Middle frontal gyrus (tissue), 1 donor: ENCODE data around the gene VMO1.
"Not testable (repeated sequence)": the region's sequence is repeated elsewhere in the genome, so short reads cannot be mapped to it uniquely, and the experiment has no call there.

Experiments
- DNase-seq: peaks from one replicate; pipeline ENCODE4 v3.0.0-alpha.2; 2015; ENCODE audit warnings: low spot score; ENCODE audit errors: extremely low spot score

Gene VMO1, protein sequence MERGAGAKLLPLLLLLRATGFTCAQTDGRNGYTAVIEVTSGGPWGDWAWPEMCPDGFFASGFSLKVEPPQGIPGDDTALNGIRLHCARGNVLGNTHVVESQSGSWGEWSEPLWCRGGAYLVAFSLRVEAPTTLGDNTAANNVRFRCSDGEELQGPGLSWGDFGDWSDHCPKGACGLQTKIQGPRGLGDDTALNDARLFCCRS

DNA sequence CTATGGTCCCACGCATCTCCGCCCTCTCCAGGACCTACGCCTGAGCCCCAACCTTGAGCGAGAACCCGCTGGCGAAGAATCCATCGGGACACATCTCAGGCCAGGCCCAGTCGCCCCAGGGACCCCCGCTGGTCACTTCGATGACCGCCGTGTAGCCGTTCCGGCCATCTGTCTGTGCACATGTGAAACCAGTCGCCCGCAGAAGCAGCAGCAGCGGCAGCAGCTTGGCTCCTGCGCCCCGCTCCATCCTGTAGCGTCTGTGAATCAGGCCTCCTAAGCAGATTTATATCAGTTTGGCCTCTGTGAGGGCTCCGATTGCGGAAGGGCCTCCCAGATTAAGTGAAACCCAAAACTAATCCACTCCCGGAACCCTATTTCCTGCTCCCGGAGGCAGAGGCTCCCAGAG is at the start of gene VMO1:
TSS of gene VMO1 (minus strand) at position 259 of the 406 bp plus-strand sequence. CDS start at position 247, 12 bp downstream.
- DNase-seq = no peak

DNA sequence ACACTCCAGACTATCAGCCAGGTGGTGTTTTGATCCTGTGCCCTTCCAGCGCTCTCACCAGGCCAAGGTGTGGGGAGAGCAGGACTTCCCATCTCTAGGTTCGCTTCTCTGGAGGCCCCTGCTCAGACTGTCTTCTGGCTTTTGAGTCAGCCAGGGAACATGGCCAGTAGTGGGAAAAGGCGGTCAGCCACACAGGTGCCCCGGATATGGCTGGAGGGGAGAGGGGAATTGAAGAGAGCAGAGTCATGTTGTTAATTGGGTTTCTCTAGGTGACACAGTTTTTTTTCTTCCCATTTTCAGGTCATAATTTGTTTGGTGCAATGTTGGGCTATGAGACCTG is 48.5 kb upstream of the VMO1 start:
- no peak for DNase-seq

DNA sequence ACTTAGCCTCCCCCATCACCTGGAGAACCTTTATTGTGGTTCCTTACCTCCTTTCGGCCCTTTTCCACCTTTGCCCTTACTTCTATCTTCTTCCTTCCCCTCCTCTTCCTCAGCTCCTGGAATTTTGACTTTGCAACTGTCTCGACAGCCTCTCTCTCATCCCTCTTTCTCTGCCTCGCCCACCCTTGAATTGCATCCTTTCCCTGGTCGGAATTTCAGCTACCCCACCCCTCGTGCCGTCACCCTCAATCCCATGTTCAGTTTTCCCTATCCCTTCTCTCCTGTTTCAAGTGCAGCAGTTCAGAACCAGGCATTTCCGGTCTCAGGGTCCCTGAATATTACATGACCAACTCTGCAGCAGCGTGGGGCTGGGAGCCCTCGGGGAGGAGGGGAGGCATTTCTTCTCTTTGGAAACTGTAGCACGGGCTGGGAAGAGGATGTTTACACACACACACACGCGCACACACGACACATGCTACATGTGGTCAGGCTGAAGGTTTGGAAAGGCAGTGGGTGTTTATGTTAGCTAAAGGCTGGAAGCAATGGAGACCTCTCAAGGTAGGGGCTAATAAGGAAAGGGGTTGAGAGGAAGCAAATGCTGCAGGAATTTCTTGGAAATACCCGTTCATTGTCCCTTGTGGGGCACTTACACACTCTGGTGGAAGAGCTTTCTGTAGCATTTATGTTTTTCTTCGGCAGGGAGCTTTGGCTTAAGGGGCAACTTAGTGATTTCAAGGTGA is 47.9 kb upstream of the VMO1 start:
- DNase-seq = no peak

DNA sequence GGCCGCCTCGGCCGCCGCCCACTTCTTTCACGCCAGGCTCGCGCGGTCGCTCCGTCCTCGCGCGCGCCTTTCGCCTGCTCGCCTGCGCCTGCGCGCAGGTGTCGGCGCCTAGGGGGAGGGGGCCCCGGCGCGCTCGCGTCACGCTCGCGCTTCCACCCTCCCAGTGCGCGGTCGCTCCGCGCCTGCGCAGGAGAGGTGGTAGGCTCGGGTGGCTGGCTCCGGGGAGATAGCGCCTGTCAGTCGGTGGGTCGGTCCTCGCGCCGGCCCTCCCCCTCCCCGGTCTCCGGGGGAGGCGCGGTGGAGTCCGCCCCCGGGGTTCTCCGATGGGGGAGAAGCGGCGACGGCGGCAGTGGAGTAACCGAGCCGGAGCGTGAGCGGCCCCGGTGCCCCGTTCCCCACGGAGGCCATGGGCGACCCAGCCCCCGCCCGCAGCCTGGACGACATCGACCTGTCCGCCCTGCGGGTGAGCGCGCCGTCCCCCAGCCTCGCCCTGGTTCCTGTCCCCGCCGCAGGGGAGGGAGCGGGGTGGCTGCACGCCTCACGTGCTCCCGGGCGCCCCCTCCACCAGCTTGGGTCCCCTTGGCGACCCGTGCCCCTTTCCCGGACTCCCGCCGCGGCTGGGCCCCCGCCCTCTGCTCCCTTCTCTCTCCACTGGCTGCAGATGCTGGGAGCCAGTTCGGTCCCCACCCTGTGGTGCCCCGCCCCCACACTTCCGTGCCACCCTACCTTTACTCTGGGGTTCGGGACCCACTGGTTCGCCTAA is 47.2 kb upstream of the VMO1 start, which contains the start of gene MINK1:
TSS of gene MINK1 (plus strand) at position 163 of the 763 bp plus-strand sequence. CDS start at position 407, 244 bp downstream.
- DNase-seq = peak; percentile 86

DNA sequence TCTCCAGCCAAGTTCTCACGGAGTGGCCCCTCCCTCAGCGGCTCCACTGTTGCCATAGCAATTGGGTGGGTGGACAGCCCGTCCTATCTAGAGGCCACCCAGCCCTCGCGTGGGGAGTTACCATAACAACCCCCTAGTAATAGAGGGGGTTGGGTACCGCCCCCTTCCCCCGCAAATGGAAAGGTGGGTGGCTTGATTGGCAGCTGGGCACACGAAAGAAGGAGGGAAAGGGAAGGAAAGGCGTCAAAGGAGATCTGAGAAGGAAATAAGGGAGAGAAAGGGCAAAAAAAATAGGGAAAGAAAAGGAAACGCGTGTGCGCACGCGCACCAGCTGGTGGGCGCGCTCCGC is 46.6 kb upstream of the VMO1 start:
- not testable (repeated sequence) for DNase-seq

DNA sequence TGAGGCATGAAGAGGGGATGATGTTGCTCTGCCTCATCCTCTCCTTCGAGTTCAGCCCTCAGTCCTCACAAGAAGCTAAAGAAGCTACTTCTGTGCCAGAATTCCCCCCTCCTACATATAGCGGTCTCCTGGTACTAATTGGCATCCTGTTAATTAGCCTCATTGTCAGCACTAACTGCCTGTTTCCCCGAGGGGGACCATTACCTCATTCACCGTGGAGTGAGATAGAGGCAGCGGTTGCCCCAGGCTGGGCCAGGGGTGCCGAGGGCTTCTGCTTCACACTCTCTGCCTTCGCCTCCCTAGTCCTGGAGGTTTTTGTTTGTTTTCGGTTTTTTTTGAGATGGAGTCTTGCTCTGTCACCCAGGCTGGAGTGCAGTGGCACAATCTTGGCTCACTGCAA is 41.2 kb upstream of the VMO1 start:
- DNase-seq = no peak

DNA sequence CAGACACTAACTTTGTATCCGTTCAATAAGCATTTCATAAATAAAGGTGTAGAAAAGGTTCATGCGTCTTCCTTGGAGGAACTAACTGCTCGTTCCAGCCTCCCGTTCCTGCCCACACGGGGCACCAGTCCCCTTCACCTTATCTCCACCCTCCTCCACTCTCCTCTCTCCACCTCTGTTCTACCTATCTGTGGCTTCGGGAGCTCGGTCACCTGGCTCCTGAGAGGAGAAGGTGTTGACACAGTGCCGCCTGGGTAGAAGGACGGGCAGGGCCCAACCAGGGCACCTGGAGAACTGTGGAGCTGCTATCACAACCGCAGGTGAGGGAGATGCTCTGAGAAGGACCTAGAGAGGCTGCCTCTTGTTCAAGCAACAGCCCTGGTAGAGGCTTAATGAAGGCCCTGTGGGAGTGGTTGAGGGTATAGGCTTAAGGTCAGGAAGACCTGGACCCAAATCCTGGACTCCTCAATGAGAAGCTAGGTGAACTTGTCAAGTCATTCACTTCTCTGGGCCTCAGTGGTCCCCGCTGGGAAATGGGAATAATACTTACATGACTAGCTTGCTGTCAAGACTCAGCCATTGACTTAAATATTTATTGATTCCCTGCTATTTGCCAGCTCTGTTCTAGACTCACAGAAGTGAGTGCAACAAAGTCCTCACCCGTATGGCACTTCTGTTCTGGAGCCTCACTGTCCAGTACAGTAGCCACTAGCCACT is 37.4 kb upstream of the VMO1 start:
- DNase-seq = no peak

DNA sequence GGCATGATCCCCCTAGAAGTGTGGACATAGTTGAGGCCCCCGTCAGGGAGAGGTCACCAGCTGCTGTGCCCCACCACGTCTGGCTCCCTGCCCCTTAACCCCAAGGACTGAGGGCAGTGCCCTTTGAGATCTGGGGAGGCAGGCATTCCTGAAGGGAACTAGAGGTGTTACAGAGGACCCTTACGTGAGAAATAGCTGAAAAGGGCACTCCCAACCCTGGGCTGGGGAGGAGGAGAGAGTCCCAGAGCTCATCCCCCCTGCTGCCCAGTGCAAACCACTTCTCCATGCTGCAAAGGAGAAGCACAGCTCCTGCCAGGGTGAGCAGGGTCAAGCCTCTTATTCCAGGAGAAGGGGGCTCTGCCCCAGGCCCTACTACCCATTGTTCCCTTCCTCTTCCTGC is 36.7 kb upstream of the VMO1 start:
- DNase-seq = no peak

DNA sequence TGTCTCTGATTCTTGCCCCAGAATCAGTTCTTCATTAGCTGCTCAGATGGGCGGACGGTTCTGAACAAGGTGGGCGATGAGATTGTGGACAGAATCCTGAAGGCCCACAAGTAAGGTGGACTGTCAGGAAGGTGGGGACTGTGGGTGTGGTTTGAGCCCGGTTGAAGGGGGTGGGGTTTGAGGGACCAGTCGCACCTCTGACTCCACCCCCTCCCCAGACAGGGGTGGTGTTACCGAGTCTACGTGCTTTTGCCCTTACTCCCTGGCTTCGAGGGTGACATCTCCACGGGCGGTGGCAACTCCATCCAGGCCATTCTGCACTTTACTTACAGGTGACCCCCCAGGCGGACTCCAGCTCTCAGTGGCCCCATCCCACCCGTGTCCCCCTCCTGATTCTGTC is 32.1 kb upstream of the VMO1 start:
- no peak for DNase-seq

DNA sequence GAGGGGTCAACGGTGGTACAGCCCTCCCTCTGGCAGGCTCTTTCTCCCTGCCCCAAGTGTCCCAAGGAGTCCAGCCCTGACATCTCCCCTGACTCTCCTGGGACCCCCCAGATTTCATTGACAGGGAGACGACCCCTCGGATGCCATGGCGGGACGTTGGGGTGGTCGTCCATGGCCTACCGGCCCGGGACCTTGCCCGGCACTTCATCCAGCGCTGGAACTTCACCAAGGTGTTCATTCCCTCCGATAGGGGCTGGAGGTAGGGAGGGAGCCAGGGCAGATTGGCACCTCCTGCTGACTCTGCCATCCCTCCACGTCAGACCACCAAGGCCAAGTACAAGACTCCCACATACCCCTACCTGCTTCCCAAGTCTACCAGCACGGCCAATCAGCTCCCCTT is 30.7 kb upstream of the VMO1 start:
- DNase-seq = no peak

DNA sequence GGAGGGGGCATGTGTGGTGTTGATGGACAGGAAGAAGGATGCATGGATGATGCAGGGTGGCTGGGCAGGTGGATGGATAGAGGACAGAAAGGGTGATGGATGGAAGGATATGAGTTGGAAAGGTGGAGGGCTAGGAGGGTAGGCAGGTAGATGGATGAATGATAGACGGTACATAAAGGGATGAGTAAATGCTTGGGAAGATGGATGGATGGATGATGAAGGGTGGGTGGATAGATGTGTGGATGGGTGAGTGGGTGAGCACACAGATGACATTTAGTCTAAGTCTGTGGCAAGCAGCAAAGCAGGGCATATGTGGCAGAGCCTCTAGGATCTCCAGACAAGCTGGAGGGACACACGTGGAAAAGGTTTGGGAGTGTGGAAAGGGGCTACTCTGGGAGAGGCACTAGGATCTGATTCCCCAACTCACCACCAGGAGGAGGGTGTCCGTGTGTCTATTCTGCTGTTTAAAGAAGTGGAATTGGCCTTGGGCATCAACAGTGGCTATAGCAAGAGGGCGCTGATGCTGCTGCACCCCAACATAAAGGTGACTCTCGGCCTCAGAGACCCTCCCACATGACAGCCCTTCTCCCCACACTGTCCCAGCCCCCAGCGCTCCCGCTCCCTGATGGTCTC is 29.0 kb upstream of the VMO1 start:
- no peak for DNase-seq

DNA sequence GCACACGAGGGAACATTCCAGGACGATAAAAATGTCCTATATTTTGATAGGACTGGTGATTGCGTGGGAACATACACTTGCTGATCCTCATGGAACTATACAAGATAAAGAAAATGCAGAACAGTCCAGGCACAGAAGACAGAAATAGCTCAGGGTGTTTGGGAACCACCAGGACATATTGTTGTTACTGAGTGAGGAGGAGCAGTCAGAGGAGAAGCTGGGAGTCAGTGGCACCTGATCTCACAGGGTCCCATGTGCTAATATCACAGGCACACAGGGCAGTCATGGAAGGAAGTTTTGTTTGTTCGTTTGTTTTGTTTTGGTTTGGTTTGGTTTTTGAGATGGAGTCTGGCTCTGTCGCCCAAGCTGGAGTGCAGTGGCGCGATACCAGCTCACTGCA is 26.5 kb upstream of the VMO1 start:
- DNase-seq = no peak

DNA sequence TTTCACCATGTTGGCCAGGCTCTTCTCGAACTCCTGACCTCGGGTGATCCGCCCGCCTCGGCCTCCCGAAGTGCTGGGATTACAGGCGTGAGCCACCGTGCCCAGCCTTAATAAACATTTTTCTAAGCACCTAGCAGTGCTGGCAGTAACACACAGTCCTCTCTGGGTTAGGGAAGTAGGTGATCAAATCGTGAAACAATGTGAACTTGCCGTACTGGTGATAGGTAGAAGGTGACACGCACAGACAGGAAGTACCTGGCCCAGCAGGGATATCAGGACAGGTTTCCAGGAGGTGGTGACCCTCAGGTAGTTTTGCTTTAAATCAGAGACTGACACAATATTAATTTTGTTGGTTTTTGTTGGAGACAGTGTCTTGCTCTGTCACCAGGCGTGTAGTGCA is 25.3 kb upstream of the VMO1 start:
- DNase-seq = no peak

DNA sequence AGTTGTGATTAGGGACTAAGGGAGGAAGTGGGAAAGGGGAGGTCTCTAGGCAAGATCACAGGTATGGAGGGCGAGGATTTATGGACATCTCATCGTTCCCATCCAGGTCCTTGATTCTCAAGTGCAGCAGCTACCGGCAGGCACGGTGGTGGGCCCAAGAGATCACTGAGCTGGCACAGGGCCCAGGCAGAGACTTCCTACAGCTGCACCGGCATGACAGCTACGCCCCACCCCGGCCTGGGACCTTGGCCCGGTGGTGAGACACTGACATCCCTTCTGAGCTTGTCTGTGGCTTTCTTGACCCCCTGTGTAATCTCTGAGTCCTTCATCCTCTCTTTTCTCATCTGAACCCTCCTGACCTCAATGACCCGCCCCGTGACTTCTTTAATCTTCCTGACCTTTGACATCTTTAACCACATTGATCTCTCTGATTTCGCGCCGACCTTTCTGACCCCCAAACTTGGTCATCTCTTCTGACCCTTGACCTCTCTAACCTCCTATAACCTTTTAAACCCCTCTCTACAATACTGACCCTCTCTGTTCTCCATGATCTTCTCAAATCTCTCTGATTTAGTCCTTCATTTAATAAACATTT is 24.6 kb upstream of the VMO1 start:
- no peak for DNase-seq

DNA sequence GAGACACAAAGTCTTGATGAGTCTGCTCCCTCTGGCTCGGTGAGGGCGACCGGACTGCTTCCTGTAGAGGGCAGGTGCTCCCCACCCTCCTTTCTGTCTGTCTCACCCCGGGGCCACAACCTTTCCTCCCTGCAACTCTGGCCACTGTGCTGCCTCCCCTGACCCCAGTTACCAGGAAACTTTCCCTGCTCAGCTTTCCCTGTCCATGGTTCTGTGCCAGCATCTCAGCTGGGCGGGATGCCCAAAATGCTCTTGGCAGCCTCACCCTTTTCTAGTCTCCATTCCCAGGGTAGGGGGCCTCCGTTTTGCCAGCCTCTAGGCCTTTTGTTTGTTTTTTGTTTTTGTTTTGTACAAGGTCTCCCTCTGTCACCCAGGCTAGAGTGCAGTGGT is 22.2 kb upstream of the VMO1 start:
- peak; percentile 14 for DNase-seq

DNA sequence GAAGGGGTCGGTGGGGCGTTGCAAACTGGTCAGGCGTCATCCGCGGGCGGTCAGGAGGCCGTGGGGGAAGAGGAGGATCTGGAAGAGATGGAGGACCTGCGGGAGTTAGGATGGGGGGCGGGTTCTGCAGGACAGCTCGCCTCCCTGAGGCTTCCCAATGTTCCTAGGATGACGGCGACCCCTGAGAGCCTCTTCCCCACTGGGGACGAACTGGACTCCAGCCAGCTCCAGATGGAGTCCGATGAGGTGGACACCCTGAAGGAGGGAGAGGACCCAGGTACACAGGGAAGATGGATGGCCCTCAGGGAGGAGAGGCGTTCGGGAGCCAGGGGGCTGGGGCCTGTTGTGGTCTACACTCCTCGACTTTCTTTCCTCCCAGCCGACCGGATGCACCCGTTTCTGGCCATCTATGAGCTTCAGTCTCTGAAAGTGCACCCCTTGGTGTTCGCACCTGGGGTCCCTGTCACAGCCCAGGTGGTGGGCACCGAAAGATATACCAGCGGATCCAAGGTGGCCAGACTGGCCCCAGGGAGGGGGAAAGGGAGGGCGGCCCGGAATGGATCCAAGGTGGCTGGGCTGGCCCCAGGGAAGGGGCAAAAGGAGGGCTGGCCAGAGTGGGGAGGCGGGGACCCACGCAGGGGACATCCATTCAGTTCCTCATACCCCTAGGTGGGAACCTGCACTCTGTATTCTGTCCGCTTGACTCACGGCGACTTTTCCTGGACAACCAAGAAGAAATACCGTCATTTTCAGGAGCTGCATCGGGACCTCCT is 21.6 kb upstream of the VMO1 start:
- no peak for DNase-seq

DNA sequence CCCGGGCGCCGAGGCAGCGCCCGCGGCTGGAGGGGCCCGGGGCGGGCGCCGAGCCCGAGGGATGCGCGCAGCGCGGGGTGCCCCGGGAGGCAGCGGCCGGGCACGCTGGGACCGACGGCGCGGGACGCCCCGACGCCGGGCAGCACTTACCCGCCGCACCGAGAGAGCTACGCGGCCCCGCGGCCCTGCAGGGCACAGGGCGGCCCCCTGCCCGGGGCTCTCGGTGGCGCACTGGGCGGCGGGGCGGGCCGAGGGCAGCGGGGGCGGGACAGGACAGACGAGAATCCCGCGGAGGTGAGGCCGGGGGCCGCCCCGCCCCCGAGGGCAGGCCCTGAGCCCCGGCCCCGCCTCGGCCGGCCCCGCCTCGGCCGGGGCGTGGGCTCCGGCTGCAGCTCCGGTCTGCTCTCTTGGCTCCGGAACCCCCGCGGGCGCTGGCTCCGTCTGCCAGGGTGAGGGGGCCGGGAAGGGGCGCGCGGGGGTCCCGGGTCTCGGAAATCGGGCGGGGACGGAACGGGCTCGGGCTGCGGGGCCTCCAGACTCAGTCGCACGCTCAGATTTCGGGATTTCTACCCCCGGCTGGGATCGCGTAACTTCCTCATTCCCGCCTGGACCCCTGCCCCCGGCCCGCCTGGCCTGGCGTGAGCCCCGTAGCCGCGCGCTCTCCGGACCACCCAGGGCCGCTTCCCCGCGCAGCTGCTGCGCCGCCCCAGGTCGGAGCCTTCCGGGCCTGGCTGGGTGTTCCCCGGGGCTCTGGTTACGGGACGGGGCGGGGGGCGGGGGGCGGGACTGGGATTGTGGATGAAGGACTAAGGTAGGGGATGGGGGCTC is 20.8 kb upstream of the VMO1 start, which contains the start of gene PLD2:
TSS of gene PLD2 (plus strand) at position 376 of the 828 bp plus-strand sequence. CDS start 621 bp downstream, outside the sequence.
- peak; percentile 20 for DNase-seq

DNA sequence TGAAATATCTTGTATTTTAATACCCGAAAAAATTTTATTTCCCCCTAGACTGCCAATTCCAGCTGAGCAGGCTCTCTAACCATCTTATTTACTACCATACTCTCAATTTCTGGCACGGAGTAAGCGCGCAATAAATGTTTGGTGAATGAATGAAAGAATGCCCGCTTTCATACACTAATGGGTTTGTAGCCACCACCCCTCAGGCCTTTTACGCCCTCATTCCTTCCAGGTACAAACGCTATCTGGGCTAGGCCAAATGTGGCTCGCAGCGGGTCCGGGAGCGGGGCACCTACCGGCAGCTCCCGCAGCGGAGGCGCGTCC is 20.3 kb upstream of the VMO1 start:
- DNase-seq = no peak

DNA sequence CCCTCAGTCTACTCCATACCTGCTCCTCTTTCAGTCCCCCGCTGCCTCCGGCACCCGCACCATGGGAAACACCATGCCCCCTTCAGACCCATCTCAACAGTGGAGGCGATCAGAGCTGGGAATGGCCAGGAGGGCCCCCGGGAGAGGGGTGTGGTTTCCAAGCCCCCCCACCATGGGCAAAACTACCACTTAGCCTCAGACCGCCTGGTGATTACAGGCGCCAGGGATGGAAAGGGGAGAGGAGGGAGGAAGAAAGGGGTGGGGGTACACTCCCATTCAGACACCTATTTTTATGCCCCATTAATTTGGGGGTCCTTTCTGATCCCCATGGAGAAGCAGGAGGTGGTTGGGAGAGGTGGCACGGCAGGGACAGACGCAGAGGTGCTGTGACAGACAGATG is 16.1 kb upstream of the VMO1 start, which contains the start of gene C17orf114:
TSS of gene C17orf114 (minus strand) at position 101 of the 400 bp plus-strand sequence.
- no peak for DNase-seq
